ENCODE results near the gene WNT4. TPM values are rescaled to one million over a fixed set of nuclear protein-coding genes. Genes with fewer than 3 reads are reported as not detected.
A peak's percentile ranks its signal among the peaks of the same experiment; 100 is the strongest.

Gene WNT4
- total and polyA plus RNA-seq, 2 donors from 2014 or later = 0.45 to 0.69 TPM

- Histone ChIP-seq H3K9ac (ENCODE audit: low read length in 3 of 3) (no peak overlapping the region), H3K27me3 (ENCODE audit: control insufficient read depth, insufficient read depth, low read length) (no peaks in the 10 kb centered on the region), H3K4me3 (ENCODE audit: low read length in 3 of 3) (no peak overlapping the region), H3K27ac (ENCODE audit: low read depth in 2 of 2, low read length in 2 of 2) (no peak overlapping the region), H3K36me3 (ENCODE audit: control insufficient read depth in 2 of 3, insufficient read depth in 3 of 3, low read length in 3 of 3) (no peaks in the 10 kb centered on the region), H3K4me1 (ENCODE audit: control insufficient read depth in 2 of 3, insufficient read depth in 2 of 3, low read depth in 1 of 3, low read length in 3 of 3) (no peaks in the 10 kb centered on the region), H3K9me3 (ENCODE audit: control insufficient read depth in 2 of 3, insufficient read depth in 1 of 3, low read length in 3 of 3) (no peaks in the 10 kb centered on the region)
- no peak for TF ChIP-seq CTCF (IDR thresholded peaks at IDR 0.05; ENCODE audit: borderline replicate concordance, extremely low read depth, insufficient read depth)
- no peak for DNase-seq
- FAIRE-seq = no peak
- intact Hi-C loops (cut with DNase I) = no loop called here
Measured at GRCh38 chr1:22153660-22154437, 11.0 kb upstream of the WNT4 start.

GRCh38 chr1:22150923-22151322, 8.0 kb upstream of the WNT4 start:
- DNase-seq (no peak), FAIRE-seq (no peak)
- Histone ChIP-seq H3K36me3 (ENCODE audit: control insufficient read depth in 2 of 3, insufficient read depth in 3 of 3, low read length in 3 of 3) (no peaks in the 10 kb centered on the region), H3K9me3 (ENCODE audit: control insufficient read depth in 2 of 3, insufficient read depth in 1 of 3, low read length in 3 of 3) (no peaks in the 10 kb centered on the region), H3K9ac (ENCODE audit: low read length in 3 of 3) (no peak overlapping the region), H3K27me3 (ENCODE audit: control insufficient read depth, insufficient read depth, low read length) (no peaks in the 10 kb centered on the region), H3K4me3 (ENCODE audit: low read length in 3 of 3) (no peak overlapping the region), H3K4me1 (ENCODE audit: control insufficient read depth in 2 of 3, insufficient read depth in 2 of 3, low read depth in 1 of 3, low read length in 3 of 3) (no peaks in the 10 kb centered on the region), H3K27ac (ENCODE audit: low read depth in 2 of 2, low read length in 2 of 2) (no peak overlapping the region)
- TF ChIP-seq CTCF (IDR thresholded peaks at IDR 0.05; ENCODE audit: borderline replicate concordance, extremely low read depth, insufficient read depth) = no peak
- intact Hi-C loops (cut with DNase I) = no loop called here

GRCh38 chr1:22142315-22143064, 407 bp downstream of the WNT4 start:
- H3K9ac ChIP-seq (ENCODE audit: low read length in 3 of 3) = no peak overlapping the region
- no peaks in the 10 kb centered on the region for H3K9me3 ChIP-seq (ENCODE audit: control insufficient read depth in 2 of 3, insufficient read depth in 1 of 3, low read length in 3 of 3)
- peaks cover 10% of the 10 kb centered on the region for H3K27me3 ChIP-seq (ENCODE audit: control insufficient read depth, insufficient read depth, low read length)
- no peaks in the 10 kb centered on the region for H3K36me3 ChIP-seq (ENCODE audit: control insufficient read depth in 2 of 3, insufficient read depth in 3 of 3, low read length in 3 of 3)
- no peak for TF ChIP-seq CTCF (IDR thresholded peaks at IDR 0.05; ENCODE audit: borderline replicate concordance, extremely low read depth, insufficient read depth)
- peaks cover 0 to 6% (median 0%) of the 10 kb centered on the region in 3 donors for H3K4me1 ChIP-seq (ENCODE audit: control insufficient read depth in 2 of 3, insufficient read depth in 2 of 3, low read depth in 1 of 3, low read length in 3 of 3)
- DNase-seq = peak; percentile 55 to 72 (median 58)
- peak overlapping the region in 1 of 3 donors; percentile 35 for H3K4me3 ChIP-seq (ENCODE audit: low read length in 3 of 3)
- no peak overlapping the region for H3K27ac ChIP-seq (ENCODE audit: low read depth in 2 of 2, low read length in 2 of 2)
- intact Hi-C loops (cut with DNase I) = no loop called here
- FAIRE-seq = no peak
